HG02759 (cell line): ENCODE data around the gene CSNK1G3.
"Not testable (repeated sequence)": the region's sequence is repeated elsewhere in the genome, so short reads cannot be mapped to it uniquely, and the experiment has no call there.

Source experiments
- ATAC-seq: cut with Tn5 transposase; IDR thresholded peaks from one replicate; pipeline ENCODE4 v1.9.1; 2021; ENCODE audit warnings: mild to moderate bottlenecking, moderate library complexity; ENCODE audit not compliant: unreplicated experiment

CSNK1G3 gene

GRCh38 chr5:123636006-123636405 lies 124.0 kb downstream of the CSNK1G3 start:
- ATAC-seq = no peak

GRCh38 chr5:123637028-123637427 lies 125.1 kb downstream of the CSNK1G3 start:
- ATAC-seq = not testable (repeated sequence)

- no peak for ATAC-seq
These were observed 127.3 kb downstream of the CSNK1G3 start for GRCh38 chr5:123639244-123639643.

- ATAC-seq = no peak
These were observed 133.1 kb downstream of the CSNK1G3 start for GRCh38 chr5:123645024-123645603.

DNA sequence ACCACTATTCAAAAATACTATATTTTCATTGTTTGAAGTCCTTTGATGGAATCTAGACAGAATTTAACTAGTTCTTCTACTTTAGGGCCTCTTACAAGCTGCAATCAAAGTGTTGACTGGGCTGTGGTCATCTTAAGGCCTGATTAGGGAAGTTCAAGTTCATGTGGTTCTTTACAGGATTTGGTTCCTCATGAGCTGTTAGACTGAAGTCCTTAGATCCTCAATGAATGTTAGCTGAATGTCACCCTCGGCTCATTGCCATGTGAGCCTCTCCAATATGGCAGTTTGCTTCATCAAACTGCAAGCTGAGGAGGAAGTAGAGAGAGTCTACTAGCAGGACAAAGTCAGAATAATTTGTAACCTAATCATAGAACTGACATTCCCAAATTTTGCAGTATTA lies 135.1 kb downstream of the CSNK1G3 start:
- no peak for ATAC-seq

DNA sequence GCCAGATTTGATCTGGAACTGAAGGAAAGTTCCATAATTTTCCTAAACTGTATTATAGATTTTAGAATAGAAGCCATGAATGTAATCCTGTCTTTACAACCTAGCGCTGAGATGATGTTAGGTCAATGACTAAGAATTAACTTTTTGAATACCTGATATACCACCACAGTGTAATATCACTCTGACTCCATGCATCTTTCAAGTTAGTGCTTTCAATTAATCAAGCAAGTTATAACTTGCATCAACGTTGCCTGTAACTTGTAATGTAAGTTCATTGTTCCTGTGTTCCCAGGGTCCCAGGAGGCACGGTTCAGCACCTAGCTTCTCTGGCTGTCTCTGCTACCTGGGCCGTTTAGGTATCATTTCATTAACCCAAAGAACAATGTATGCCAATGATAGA lies 139.3 kb downstream of the CSNK1G3 start:
- no peak for ATAC-seq

DNA sequence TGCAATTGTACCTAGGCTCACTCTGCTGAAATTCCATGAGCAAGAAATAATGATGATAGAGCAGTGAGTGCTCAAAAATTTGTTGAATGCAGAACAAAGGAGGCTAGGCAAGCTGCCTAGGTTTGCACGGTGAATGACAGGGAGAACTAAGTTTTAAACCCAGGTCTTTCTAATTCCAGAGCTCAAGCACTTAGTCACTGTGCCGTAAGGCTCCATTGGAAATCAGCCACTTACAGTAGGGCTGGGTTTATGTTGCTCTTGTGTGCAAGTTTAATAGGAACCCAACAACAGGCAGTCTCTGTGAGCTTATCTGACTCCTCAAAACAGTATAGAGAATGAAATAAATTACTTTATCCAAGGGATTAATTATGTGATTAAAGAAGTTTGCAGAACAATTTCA lies 147.0 kb downstream of the CSNK1G3 start:
- ATAC-seq = no peak

- ATAC-seq = no peak
These were observed 147.5 kb downstream of the CSNK1G3 start for GRCh38 chr5:123659495-123659894.

GRCh38 chr5:123664961-123665360 lies 153.0 kb downstream of the CSNK1G3 start:
- ATAC-seq = no peak

DNA sequence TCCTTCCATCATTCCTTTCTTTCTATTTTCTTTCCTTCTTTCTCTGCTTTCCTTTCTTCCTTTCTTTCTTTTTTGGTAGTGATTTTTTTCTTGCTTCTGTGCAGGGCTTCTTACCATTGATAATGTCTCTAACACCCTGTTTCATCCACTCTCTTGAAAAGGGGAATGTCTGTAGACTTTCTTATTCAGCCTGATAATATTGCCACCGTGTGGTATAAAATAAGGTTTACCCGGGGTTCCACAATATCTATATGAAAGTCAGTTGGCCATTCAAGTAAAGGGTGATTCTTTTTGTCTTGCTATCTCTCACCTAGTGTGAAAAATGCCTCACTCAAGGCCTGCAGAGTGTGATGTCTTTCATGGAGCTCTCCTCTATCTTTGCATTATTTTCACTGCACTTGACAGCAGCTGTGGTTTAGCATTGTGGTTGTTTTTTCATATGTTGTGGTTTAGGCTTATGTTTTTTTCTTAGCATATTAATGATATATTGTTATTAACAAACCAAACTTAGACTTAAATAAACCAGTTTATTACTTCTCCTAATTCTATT lies 153.9 kb downstream of the CSNK1G3 start:
- no peak for ATAC-seq
